ENCODE results near the gene EDDM13.

DNA sequence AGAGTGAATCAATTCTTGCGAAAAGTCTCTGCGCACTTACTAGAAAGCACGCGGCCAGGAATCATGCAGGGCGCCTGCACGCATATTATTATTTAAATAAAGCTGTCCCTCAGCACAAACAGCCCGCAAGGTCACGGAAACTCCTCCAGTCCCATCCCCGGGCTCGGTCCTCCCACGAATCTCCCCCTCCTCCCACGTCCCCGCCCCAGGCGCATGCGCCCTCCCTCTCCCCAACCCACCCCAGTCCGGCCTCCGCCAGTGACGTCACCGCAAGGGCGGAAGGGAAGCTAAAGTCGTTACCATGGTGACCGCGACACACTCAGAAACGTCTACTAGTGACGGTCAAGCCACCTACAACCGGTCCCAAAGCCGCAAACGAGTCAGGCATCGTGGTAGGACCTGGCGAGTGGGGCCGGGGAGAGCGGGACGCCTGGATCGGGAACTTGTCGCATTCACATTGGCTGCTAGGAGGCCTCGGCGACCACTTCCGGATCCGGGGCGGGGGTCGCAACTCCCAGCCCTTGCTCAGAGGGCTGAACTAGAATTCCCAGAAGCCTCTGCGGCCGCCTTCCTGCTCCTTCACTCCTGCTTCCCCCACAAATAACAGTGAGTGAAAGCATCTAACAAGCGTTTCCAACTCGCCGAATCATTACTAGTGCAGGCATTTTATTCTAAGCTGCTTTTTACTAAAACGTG, 42.0 kb downstream of the EDDM13 start, which contains the start of gene ZSCAN5A:
- peak; percentile 85 to 88; a peak in 3 of 4 replicates for TF ChIP-seq SIN3A (conservative IDR thresholded peaks at IDR 0.05 in 1 of 2, IDR thresholded peaks at IDR 0.05 in 1 of 2; ENCODE audit: low read depth in 1 of 2, low read length in 2 of 2)
- TF ChIP-seq FOSL1 (IDR thresholded peaks at IDR 0.05; ENCODE audit: insufficient read depth, low read depth, low read length) = no peak
- no peak for TF ChIP-seq SP1 (IDR thresholded peaks at IDR 0.05; ENCODE audit: low read depth, low read length)
- TF ChIP-seq TAF1 (IDR thresholded peaks at IDR 0.05; ENCODE audit: low read depth, low read length) = peak; percentile 79
